ENCODE data around the gene NPAS2. TPM values are rescaled to one million over a fixed set of nuclear protein-coding genes. Genes with fewer than 3 reads are reported as not detected.

Gene NPAS2
- total and polyA plus RNA-seq, 2 of the 8 experiments (the other 6 are each of a cell fraction or from before 2014, with no cell fraction given): 1.8 to 1.9 TPM

GRCh38 chr2:100789361-100789760, 30.6 kb upstream of the NPAS2 start:
- 90% methylated on average over 3 of the region's 3 CpGs; no CpG with 5 or more reads in 1 of the 2 experiments for WGBS, 2 experiments (ENCODE audit: extremely low coverage in 1 of 2, insufficient coverage in 1 of 2, insufficient read length in 1 of 2, insufficient replicate concordance in 2 of 2, low coverage in 1 of 2, low lambda C conversion rate in 2 of 2, missing lambda C conversion rate in 1 of 2)
- Histone ChIP-seq H3K4me2 (ENCODE audit: insufficient read depth in 1 of 2, low read depth in 2 of 2, low read length in 2 of 2) (no peak overlapping the region), H2BK5ac (ENCODE audit: low read depth, low read length) (no peak overlapping the region), H3K79me2 (ENCODE audit: control insufficient read depth in 1 of 2, insufficient read depth in 2 of 2, low read length in 2 of 2) (no peaks in the 10 kb centered on the region), H4K5ac (ENCODE audit: insufficient read length, low read depth, low read length) (no peak overlapping the region), H3K36me3 (ENCODE audit: control insufficient read depth in 2 of 4, insufficient read depth in 4 of 4, low read length in 3 of 4) (no peaks in the 10 kb centered on the region), H2BK120ac (replicated peaks; ENCODE audit: low read depth, low read length) (no peak overlapping the region), H3K56ac (replicated peaks; ENCODE audit: insufficient read length, low read depth, low read length) (no peak overlapping the region), H3K18ac (ENCODE audit: extremely low read depth, low read length) (no peak overlapping the region), H2BK12ac (ENCODE audit: low read depth, low read length) (no peak overlapping the region), H3K23ac (ENCODE audit: insufficient read length) (no peak overlapping the region), H3K4me1 (replicated peaks in 1 of 4; ENCODE audit: control insufficient read depth in 3 of 4, insufficient read depth in 4 of 4, low read length in 3 of 4) (no peaks in the 10 kb centered on the region), H3K27me3 (replicated peaks in 1 of 4; ENCODE audit: control insufficient read depth in 3 of 4, extremely low read depth in 1 of 4, insufficient read depth in 3 of 4, low read length in 3 of 4) (no peaks in the 10 kb centered on the region), H3K9ac (replicated peaks in 1 of 4; ENCODE audit: extremely low read depth in 1 of 4, low read depth in 3 of 4, low read length in 3 of 4) (no peak overlapping the region), H3K4ac (replicated peaks; ENCODE audit: insufficient read length, low read depth, low read length) (no peak overlapping the region), H2BK15ac (ENCODE audit: low read length) (no peak overlapping the region), H4K20me1 (replicated peaks in 1 of 2; ENCODE audit: control insufficient read depth in 1 of 2, insufficient read depth in 2 of 2, low read length in 2 of 2) (no peaks in the 10 kb centered on the region), H3K27ac (ENCODE audit: low read depth, low read length) (no peak overlapping the region), H3K79me1 (ENCODE audit: low read depth, low read length) (no peaks in the 10 kb centered on the region), H4K8ac (ENCODE audit: extremely low read depth, insufficient read depth, low read length) (no peak overlapping the region), H2BK20ac (ENCODE audit: low read length) (no peak overlapping the region), H2AFZ (ENCODE audit: low read length) (no peak overlapping the region), H3K23me2 (ENCODE audit: low read depth, low read length) (no peaks in the 10 kb centered on the region), H4K91ac (replicated peaks; ENCODE audit: insufficient read length, low read length) (no peak overlapping the region), H3K14ac (ENCODE audit: insufficient read length) (no peak overlapping the region), H3K4me3 (ENCODE audit: extremely low read depth in 1 of 4, insufficient read depth in 2 of 4, low read depth in 3 of 4, low read length in 4 of 4) (no peak overlapping the region), H2AK5ac (ENCODE audit: low read depth, low read length) (no peak overlapping the region), H3K9me3 (ENCODE audit: insufficient read depth in 2 of 2, low read depth in 1 of 2, low read length in 1 of 2) (no peaks in the 10 kb centered on the region)
- TF ChIP-seq TAF1 (IDR thresholded peaks at IDR 0.05; ENCODE audit: low read depth, low read length): no peak
- no peak for TF ChIP-seq SIN3A (conservative IDR thresholded peaks at IDR 0.05 in 1 of 2, IDR thresholded peaks at IDR 0.05 in 1 of 2; ENCODE audit: low read depth in 1 of 2, low read length in 2 of 2)
- no peak for TF ChIP-seq SP1 (IDR thresholded peaks at IDR 0.05; ENCODE audit: low read depth, low read length)
- CTCF ChIA-PET (ENCODE audit: partially characterized antibody): no interaction called here
- POLR2A ChIA-PET (ENCODE audit: partially characterized antibody): interaction anchor here (1.6 kb wide), 1 partner anchor 10 kb away, joined by 5 read pairs; no protein-coding TSS in a partner anchor
- FAIRE-seq (no peak), DNase-seq (ENCODE audit: low read depth in 1 of 2, low spot score in 2 of 2) (no peak)

All from H1 (cell line).